HG03060 (cell line): ENCODE data around the gene IWS1.
"Not testable (repeated sequence)": the region's sequence is repeated elsewhere in the genome, so short reads cannot be mapped to it uniquely, and the experiment has no call there.

Source experiments
- ATAC-seq: cut with Tn5 transposase; IDR thresholded peaks from one replicate; pipeline ENCODE4 v1.9.1; 2021; ENCODE audit warnings: low read depth, moderate number of reproducible peaks; ENCODE audit not compliant: unreplicated experiment

Gene IWS1

DNA sequence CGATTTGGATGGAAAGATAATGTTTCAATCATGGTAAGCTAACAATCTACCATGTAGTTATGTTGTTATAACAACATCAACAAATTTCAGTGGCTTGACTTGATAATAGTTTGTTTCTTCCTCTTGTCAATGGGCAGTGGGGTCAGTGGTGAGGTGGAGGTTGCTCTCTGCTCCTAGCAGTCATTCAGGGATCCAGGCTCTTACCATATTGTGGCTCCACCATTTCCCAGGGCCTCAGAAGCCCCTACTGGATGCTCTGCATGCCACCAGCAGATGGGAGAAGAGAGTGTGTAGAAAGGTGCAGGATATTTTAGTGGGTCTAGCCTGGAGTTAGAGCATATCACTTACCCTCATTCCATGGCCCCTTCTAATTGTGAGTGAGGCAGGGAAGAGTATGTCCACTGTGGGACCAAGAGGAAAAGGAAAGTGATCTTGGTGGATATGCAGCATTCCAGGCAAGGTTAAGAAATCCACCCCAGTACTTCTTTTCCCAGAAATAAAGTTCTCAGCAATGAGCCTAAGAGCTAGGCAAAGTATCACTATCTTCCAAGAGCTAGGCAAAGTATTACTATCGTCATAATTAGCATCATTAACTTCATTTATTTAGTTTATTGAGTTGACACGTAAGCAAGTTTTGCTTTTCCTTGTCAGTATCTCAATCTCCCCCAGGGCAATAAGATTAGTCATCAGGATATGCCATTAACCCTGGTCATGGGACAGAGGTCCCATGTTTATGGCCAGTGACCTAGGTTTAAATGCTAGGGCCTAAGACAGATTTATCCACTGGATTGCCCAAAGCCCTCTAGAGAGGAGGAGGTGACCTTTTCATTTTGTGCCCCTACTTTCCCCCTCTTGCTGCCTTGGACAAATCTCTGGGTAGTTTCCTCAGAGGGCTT is 4.2 kb upstream of the IWS1 start:
- ATAC-seq: no peak

DNA sequence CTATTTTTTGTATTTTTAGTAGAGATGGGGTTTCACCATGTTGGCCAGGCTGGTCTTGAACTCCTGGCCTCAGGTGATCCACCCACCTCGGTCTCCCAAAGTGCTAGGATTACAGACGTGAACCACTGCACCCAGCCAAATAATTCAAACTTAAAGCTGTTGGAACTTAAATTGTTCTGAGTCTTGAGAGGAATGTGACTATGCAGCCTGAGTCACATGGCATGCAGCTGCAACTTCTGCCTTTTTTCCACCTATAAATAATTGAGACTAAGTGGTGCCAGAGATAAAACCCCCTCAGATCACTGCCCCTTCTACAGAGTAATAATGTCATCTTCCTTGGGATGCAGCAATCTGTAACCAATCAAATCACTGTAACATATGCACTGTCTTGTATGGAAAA is 3.1 kb upstream of the IWS1 start:
- ATAC-seq: not testable (repeated sequence)

DNA sequence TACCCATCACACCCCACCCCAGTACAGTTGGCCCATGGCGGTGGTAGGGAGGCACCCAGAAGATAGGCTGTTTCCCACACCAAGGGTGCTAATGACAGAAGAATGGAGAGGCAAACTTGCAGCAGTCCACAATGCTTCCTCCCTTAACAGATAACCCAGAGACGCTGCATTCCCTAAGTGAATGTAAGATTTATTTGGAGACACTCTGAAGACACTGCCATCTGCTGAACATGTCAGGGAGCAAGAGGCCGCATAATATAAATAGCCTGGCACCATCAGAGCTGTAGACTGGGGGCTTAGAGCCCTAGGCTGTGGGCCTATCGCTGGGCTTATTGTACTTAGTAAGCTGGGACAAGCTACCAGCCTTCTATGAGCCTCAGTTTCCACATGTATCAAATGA is 2.2 kb upstream of the IWS1 start:
- ATAC-seq: no peak

DNA sequence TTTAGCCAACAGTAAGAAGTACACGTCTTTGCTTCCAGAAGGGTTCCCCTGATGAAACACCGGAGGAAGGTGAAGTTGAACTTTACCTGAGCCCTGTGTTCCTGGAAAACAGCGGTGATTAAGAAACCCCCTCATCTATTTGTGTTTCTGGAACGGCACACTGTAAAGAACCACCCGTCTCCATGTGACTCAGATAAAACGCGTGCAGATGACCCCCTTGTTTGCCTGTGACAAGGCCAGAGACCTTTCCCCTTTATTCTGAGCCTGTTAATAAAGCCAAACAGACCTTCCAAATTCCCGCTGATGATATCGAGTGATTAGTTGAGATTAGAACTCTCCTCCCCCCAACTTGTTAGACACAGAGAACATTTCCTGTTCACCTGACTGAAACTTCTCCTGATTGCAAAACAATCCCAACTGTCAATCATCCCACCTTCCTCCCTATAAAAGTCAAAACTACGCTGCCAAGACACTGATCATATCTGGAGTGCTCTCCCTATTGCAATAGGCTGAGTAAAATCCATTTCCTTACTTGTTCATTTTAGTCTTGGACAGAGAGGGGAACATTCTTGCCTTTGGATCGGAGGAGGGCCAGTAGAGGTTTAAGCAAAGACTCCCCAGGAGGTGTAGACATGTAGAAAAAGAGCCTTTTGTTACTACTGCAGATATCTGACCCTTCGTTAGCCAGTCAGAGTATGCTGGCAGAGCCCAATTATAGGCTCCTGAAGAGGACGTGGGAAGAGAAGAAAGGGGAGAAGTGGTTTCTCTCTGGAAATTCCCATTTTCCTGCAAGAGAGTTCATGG is 914 bp upstream of the IWS1 start:
- no peak for ATAC-seq

DNA sequence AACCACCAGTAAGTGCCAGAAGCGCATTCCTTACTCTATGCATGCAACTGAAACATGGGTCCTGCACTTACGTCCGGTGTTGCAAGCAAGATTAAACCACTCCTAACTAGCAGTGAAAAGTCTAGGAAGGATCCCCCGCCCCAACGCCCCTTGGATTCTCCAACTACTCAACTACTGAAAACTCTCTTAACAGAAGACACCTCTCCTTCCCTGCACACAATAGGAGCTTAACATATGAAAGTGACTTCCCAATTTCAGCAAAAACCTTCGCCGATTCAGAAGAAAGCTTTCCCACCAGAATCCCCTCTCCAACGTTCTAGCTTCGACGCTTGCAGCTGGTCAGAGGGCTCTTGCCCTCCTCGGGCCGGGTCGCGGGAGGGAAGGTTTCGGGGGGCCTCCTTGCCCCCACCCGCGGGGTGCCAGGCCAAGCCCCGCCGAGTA is 578 bp downstream of the IWS1 start:
- no peak for ATAC-seq

DNA sequence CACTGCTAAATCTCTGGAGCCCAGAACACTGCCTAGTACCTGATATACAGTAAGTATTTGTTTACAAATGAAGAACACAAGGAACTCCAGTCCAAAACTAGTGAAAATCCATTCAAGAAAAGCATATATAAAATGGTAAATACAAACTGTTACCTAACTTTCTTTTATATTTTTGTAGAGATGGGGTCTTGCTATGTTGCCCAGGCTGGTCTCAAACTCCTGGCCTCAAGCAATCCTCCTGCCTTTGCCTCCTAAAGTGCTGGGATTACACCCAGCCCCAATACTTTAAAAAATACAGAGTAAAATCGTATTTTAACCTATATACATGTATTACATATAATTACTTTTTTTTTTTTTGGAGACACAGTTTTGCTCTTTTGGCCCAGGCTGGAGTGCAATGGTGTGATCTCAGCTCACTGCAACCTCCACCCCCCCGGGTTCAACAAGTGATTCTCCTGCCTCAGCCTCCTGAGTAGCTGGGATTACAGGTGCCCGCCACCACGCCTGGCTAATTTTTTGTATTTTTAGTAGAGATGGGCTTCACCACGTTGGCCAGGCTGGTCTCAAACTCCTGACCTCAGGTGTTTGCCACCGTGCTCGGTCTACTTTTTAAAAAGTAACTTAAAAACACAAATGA is 2.0 kb downstream of the IWS1 start:
- ATAC-seq: not testable (repeated sequence)

DNA sequence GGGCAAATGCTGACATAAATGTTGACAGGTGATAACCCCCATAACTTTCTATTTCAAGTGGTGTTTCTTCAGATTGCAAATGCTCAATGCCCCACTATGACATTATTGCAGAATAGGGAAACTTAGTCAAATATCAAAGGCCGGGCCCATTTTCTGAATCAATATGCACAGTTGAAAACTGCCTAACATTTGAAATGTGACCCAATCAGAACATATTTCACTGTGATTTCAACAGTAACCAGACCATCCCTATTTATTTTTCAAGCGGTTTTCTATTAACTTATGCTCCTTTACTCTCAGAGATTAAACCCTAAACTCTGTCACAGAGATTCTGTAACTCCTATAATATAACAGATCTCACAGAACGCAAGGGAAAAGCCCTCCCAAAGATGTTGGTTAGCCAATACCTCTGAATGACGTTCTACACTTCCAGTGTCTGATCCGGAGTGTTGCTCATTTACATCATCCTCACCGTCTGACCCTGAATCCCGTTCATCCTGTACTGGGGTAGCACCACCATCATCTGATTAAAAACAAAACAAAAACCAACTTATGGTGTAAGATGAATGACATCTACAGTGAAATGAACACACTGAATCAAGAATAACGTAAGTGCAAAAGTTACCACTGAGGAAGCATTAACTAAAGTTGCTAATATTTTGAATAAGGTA is 2.9 kb downstream of the IWS1 start:
- no peak for ATAC-seq

DNA sequence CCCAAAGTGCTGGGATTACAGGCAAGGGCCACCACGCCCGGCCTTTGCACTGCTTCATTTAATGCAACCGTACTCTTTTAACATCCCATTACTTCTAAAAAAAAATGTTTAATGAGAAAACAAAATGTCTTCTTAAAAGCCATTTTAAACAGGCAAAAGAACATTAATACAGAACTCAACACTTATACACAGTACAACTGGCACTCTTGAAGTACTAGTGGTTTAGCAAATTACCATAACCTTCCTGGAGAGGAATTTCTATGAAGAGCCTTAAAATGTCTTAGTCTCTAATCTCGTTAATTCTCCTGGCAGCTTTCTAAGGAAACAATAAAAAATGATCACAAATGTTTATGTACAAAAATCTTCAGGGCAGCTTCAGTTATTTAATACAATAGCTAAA is 5.9 kb downstream of the IWS1 start:
- no peak for ATAC-seq

DNA sequence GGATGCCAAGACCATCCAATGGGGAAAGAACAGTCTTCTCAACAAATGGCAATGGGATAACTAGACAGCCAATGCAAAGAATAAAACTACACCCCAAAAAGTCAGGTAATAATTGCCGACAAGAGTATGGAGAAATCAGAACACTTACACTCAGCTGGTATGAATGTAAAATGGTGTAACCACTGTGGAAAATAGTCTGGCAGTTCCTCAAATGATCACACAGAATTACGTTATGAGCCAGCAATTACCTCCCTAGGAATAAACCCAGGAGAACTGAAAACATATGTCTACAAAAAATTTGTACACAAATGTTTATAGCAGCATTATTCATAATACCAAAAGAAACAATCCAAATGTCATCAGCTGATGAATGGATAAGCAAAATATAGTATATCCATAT is 8.8 kb downstream of the IWS1 start:
- no peak for ATAC-seq

DNA sequence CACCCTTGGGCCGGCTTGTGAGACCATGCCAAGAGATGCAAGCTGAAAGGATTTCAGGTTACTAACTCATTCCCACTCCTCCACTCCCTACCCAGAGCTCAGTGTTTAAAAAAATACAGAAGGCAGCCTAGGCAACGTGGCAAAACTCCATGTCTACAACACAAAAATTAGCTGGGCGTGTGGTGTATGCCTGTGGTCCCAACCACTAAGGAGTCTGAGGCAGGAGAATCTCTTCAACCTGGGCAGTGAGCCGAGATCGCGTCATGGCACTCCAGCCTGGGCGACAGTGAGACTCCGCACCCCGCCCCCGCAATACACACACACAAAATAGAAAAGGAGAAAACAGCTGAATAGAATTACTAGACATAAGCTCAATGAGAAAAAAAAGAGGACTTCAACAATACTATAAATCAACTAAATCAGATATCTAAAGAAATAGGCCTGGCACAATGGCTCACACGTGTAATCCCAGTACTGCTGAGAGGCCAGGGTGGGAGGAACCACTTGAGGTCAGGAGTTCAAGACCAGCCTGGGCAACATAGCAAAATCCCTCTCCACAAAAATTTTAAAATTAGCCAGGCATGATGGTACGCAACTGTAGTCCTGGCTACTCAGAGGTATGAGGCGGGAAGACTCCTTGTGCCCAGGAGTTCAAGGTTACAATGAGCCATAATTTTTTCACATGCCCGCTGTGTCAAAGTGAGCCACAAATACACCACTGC is 10.1 kb downstream of the IWS1 start:
- ATAC-seq: no peak

DNA sequence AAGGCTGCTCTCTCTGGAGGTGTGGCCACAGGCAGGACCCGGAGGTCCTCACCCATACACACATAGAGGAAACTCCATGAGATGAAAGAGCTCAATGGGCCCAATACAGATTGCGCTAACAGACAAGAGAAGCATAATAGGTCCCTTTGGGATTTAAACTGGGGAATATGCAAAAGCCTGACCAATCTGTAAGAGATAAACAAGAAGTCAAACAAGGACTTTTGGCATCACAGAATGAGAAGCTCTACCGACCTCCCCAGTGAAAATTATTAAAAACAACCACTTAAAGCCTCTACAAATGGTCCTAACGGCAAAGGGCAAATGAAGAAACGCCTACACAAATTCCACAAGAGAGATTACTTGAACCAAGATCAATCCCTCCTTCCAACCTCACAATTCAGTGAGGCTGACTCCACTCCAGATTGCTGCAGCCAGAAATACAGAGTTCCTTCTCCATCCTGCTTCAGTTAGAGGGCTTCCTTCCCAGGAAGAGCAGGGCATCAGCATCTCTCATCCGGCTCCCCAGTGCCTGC is 10.8 kb downstream of the IWS1 start:
- ATAC-seq: no peak

DNA sequence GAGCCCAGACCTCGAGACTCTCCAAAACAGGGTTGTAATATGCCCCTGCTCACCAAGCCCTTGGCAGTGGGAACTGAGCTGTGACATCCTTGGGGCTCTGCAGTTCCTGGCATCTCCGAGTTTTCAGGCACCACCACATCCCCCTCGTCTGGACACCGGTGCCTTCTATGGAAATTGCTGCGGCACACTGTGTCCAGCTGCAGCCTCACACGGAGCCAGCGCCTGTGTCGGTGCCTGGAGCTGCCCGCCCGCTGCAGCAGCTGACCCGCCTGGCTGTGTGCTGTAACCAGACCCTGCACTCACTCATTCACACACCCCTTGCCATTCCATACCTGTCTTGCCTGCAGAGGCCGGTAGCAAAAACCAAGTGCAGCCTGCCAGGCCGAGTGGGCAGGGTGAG is 11.8 kb downstream of the IWS1 start:
- ATAC-seq: no peak

DNA sequence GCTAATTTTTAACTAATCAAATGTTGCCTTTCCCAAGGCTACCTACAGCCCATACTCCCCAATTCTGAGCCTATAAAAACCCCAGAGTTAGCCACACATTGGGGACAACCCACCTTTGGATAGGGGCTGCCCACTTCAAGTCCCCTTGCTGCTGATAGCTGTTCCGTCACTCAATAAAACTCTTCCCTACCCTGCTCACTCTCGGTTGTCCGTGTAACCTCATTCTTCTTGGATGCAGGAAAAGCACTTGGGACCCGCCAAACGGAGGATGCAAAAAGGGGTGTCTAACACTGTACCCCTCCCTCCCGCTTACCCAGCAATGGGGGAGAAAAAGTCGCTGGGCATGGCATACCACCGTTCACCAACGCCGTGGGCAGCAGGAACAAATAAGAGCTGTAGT is 12.2 kb downstream of the IWS1 start:
- ATAC-seq: no peak

DNA sequence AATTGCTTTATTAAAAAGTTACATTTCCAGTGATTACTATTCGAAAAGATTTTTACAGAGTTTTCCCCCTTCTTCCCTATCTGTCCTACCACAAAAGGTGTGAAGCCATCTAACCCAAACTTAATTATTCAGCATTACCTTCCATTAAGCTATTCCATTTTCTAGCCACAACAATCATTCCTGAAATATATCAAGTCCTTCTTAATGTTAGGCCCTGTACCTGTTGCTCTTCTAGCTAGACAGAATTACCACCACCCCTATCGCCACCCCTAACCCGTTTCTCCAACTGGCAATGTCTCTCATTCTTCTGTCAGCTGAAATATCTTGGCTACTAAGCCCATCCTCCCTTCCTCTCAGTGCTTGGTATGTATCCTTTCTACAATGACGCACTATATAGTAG is 13.9 kb downstream of the IWS1 start:
- ATAC-seq: no peak

DNA sequence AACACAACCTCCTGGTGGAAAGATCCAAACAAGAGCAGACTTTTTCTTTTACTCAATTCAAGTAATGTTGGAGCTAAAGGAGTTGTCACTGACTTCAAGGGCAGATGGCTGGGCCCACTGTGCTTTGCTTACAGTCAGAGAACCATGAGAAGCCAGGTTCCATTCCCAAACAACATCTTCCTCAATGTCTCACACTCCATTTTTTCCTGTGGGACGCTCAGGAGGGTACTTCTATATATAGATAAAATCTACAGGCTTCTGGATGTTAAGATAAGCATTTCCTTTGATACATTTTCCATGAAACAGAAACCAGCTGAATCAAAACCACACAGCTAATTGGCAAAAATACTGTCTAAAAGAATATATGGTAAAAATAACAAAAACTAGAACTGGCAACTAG is 14.4 kb downstream of the IWS1 start:
- no peak for ATAC-seq

DNA sequence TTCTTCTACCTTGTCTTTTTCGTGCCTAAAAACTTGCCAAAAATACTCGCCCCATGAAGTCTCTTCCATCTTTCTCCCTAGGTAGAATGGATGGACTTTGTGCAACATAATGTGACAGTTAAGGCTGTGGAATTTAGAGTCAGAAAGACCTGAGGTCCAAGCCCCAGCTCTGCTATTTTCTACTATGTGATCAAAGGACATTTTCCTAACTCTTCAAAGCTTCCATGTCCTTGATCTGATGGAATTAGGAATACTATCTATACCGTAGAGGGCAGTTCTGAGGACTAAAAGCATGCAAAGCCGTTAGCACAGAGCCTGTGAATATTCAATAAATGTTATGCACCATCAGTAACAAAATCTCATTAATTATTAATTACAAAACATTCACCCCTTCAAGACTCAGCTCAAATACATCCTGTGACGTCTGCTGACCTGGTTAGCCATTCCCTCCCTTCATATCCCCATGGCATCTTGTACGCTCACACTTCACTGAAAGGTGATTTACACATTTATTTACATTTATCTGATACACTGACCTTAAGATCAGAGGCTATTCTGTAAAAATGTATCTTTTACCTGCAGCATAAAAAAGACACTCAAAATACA is 15.1 kb downstream of the IWS1 start:
- ATAC-seq: no peak

DNA sequence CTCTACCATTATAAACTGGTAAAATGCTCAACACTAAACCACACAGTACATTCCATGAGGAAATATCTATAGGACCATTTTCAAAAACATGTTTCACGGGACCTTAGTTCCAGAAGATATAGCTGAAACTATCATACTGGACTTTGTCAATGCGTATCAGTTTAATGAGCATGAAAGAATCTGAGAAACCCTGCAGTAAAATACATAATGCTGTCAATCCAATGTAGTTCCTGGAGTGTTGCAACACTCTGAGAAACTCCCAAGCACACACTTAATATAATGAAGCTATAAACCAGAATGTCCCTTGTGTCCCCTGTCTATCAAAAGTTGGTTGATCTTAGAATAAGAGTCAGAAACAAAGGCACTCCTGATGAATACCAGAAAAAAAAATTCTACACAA is 16.2 kb downstream of the IWS1 start:
- no peak for ATAC-seq

DNA sequence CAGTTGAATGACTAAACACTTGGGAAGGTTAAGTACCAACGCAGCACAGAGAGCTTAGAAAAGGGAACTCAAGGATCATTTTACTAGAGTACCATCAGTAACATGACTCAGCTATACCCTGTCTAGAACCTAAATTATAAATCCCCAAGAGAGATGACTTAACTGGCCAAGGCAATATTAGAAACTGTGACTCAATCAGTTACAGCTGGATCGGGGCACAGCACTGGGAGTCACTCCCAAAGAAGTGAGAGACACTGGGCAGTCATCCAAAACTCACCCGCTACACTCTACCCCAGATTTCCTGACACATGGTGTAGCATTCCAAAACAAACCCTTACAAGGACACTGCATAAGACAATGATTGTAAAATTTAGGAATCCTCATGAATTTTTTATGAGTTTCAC is 17.7 kb downstream of the IWS1 start:
- ATAC-seq: no peak

DNA sequence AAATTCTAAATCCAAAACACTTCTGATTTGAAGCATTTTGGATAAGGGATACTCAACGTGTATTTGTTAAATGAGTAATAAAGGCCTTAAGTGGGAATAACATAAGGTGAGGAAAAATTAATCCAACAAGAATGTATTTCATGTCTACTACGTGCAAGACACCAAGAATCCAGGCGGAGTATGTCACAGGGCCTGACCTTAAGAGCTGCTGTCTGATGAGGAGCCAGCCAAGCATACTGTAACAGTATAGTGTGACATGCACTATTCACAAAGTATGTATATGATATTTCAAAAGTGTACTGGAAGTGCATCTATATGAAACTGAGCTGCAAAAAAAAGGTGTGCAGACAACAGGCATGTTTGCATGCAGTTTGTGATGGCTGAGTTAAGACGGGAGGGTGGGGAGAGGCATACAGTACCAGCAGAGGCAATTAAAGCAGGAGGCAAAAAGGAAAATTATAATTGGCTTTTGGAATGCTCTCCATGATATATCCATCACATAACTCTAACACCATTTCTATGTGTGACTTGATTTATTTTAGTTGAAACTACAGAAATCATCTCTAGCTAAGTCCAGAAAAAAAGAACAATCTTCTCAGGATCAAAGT is 18.2 kb downstream of the IWS1 start:
- ATAC-seq: no peak
